SK-N-MC (cell line): ENCODE results near the gene TRAPPC6A.

ENCODE experiments used
- DNase-seq: peaks from one replicate; pipeline ENCODE4 v3.0.0-alpha.2; 2011; ENCODE audit warnings: low read depth, low spot score
- H3K27ac ChIP-seq: fragments of 200-600 bp; sonication (generic); 2 replicates; pipeline ENCODE4 v1.5.1; 2016; ENCODE audit warnings: mixed run types
- H3K36me3 ChIP-seq: fragments of 200-600 bp; sonication (generic); 2 replicates; pipeline ENCODE4 v1.6.1; 2017; ENCODE audit warnings: antibody characterized with exemption, low read length, mixed read lengths; ENCODE audit not compliant: insufficient read depth
- H3K4me3 ChIP-seq: fragments of 200-600 bp; sonication (generic); 2 replicates; pipeline ENCODE4 v1.5.1; 2016
- H3K9ac ChIP-seq: fragments of 200-600 bp; sonication (generic); 2 replicates; pipeline ENCODE4 v1.8.0; 2017; ENCODE audit warnings: mixed run types, mixed read lengths; ENCODE audit not compliant: insufficient read length
- H3K9me3 ChIP-seq: fragments of 200-600 bp; sonication (generic); 2 replicates; pipeline ENCODE4 v1.6.1; 2017; ENCODE audit warnings: low read depth, mild to moderate bottlenecking, antibody characterized with exemption, low read length, moderate library complexity, mixed read lengths
- EZH2 ChIP-seq: fragments of 200-600 bp; sonication (generic); IDR thresholded peaks from one replicate; pipeline ENCODE4 v1.6.1; 2017; ENCODE audit warnings: antibody characterized with exemption
- FOXP2 ChIP-seq: optimal IDR thresholded peaks from 2 replicates; pipeline ENCODE3; 2011; ENCODE audit warnings: mild to moderate bottlenecking, moderate library complexity; ENCODE audit not compliant: insufficient read depth; ENCODE audit errors: extremely low read length, control extremely low read depth
- POLR2AphosphoS5 ChIP-seq: IDR thresholded peaks from 2 replicates; pipeline ENCODE4 v1.6.1; 2012; ENCODE audit warnings: mild to moderate bottlenecking, low read depth, low read length, borderline replicate concordance

TRAPPC6A gene

GRCh38 chr19:45147835-45148676 lies 30.0 kb downstream of the TRAPPC6A start:
- Histone ChIP-seq H3K27ac (no peak overlapping the region), H3K9me3 (no peaks in the 10 kb centered on the region), H3K4me3 (no peak overlapping the region), H3K9ac (no peak overlapping the region), H3K36me3 (no peaks in the 10 kb centered on the region; the same call in 1 of the 2 replicates)
- TF ChIP-seq POLR2AphosphoS5 (no peak), EZH2 (no peak), FOXP2 (no peak)
- DNase-seq = no peak

GRCh38 chr19:45146741-45147205 lies 31.3 kb downstream of the TRAPPC6A start:
- no peak overlapping the region for H3K27ac ChIP-seq
- no peak overlapping the region for H3K9ac ChIP-seq
- DNase-seq = no peak
- no peaks in the 10 kb centered on the region for H3K9me3 ChIP-seq
- H3K4me3 ChIP-seq = no peak overlapping the region
- no peaks in the 10 kb centered on the region; the same call in 1 of the 2 replicates for H3K36me3 ChIP-seq
- TF ChIP-seq FOXP2 = no peak
- TF ChIP-seq EZH2 = no peak
- no peak for TF ChIP-seq POLR2AphosphoS5

GRCh38 chr19:45146251-45146650 lies 31.8 kb downstream of the TRAPPC6A start:
- Histone ChIP-seq H3K9me3 (no peaks in the 10 kb centered on the region), H3K27ac (no peak overlapping the region), H3K36me3 (no peaks in the 10 kb centered on the region; the same call in 1 of the 2 replicates), H3K4me3 (no peak overlapping the region), H3K9ac (no peak overlapping the region)
- no peak for DNase-seq
- TF ChIP-seq POLR2AphosphoS5 (no peak), FOXP2 (no peak), EZH2 (no peak)

DNA sequence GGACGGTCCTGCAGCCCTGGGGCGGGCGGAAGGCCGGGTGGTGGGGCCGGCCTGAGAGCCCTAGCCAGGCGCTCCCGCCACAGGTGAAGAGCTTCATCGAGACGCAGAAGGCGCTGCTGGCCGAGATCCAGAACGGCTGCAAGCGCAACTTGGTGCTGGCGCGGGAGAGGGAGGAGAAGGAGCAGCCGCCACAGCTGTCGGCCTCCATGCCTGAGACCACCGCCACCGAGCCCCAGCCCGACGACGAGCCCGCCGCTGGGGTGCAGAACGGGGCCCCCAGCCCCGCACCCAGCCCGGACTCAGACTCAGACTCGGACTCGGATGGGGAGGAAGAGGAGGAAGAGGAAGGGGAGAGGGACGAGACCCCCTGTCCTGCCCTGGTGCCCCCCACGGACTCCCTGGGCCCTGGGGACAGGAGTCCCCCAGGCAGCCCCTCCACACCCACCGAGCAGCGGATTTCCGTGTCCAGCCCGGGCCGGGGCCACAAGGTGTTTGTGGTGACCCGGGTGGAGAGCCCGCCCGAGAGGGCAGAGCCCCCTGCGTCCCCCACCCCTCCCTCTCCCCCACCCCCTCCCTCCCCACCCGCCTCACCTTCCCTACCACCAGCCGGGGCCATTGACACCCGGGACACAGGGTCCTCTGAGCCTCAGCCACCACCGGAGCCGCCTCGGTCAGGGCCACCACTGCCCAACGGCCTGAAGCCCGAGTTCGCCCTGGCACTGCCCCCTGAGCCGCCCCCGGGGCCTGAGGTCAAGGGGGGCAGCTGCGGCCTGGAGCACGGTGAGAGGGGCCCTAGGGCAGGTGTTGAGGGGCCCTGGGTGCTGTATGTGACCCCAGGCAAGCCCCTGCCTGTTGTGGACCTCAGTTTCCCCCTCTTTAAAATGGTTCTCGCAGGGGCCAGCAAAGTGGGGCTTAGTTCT lies 32.5 kb downstream of the TRAPPC6A start:
- Histone ChIP-seq H3K9me3 (no peaks in the 10 kb centered on the region), H3K36me3 (no peaks in the 10 kb centered on the region; the same call in 1 of the 2 replicates), H3K4me3 (no peak overlapping the region), H3K27ac (no peak overlapping the region), H3K9ac (no peak overlapping the region)
- TF ChIP-seq FOXP2 (no peak), EZH2 (no peak)
- no peak for DNase-seq

GRCh38 chr19:45144431-45145269 lies 33.4 kb downstream of the TRAPPC6A start:
- TF ChIP-seq FOXP2 = no peak
- TF ChIP-seq EZH2 = no peak
- no peak for TF ChIP-seq POLR2AphosphoS5

DNA sequence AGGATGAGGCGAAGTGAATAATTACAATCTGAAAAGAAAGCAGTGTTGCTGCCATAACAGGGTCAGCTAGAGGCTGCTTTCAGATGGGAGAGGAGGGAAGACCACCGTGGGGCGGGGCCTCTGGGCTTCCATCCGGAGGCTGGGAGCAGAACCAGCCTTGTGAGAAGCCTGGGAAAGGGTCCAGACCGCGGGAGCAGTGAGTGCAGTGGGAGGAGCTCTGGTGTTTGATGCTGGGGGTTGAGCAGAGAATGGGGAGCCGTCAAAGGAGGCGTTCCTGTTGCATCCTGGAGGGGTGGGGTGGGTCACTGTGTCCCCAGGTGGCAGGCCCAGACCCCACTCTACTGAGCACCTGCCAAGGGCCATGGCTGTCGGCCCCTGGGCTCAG lies 35.3 kb downstream of the TRAPPC6A start:
- no peaks in the 10 kb centered on the region for H3K9me3 ChIP-seq
- H3K27ac ChIP-seq = no peak overlapping the region
- no peak overlapping the region for H3K9ac ChIP-seq
- H3K4me3 ChIP-seq = no peak overlapping the region
- DNase-seq = no peak
- H3K36me3 ChIP-seq = no peaks in the 10 kb centered on the region; the same call in 1 of the 2 replicates
- TF ChIP-seq POLR2AphosphoS5 (no peak), EZH2 (no peak), FOXP2 (no peak)

More at GRCh38 chr19:45144431-45145269, 33.4 kb downstream of the TRAPPC6A start:
- Histone ChIP-seq H3K36me3 (no peaks in the 10 kb centered on the region; the same call in 1 of the 2 replicates), H3K9me3 (no peaks in the 10 kb centered on the region), H3K9ac (no peak overlapping the region), H3K4me3 (no peak overlapping the region), H3K27ac (no peak overlapping the region)
- DNase-seq = no peak

GRCh38 chr19:45142016-45142725 lies 35.9 kb downstream of the TRAPPC6A start:
- no peak overlapping the region for H3K4me3 ChIP-seq
- no peak overlapping the region for H3K9ac ChIP-seq
- H3K27ac ChIP-seq = no peak overlapping the region
- H3K36me3 ChIP-seq = no peaks in the 10 kb centered on the region; the same call in 1 of the 2 replicates
- DNase-seq = no peak
- no peaks in the 10 kb centered on the region for H3K9me3 ChIP-seq
- no peak for TF ChIP-seq FOXP2
- TF ChIP-seq POLR2AphosphoS5 = no peak
- TF ChIP-seq EZH2 = no peak
